RWPE2 (cell line): ENCODE measurements around the gene TRIO.

Experiments used
- ATAC-seq: fragments of 200-7000 bp; cut with Tn5 transposase; 3 replicates; pipeline ENCODE4 v1.9.1; 2021; ENCODE audit warnings: low read depth
- DNase-seq: peaks from one replicate; pipeline ENCODE4 v3.0.0-alpha.2; 2020; ENCODE audit warnings: low spot score
- H3K27ac ChIP-seq: fragments of 450-650 bp; 2 replicates; pipeline ENCODE4 v1.5.1; 2017; ENCODE audit warnings: mild to moderate bottlenecking; ENCODE audit not compliant: poor library complexity, severe bottlenecking
- H3K27me3 ChIP-seq: fragments of 250-450 bp; sonication (Bioruptor Pico); 2 replicates; pipeline ENCODE4 v1.5.1; 2021; ENCODE audit warnings: mild to moderate bottlenecking, moderate library complexity; ENCODE audit not compliant: insufficient read depth, poor library complexity, severe bottlenecking
- H3K36me3 ChIP-seq: fragments of 250-450 bp; sonication (Bioruptor Pico); 2 replicates; pipeline ENCODE4 v1.5.1; 2020; ENCODE audit warnings: low read depth, mild to moderate bottlenecking, moderate library complexity
- H3K4me1 ChIP-seq: fragments of 250-450 bp; sonication (Bioruptor Pico); 2 replicates; pipeline ENCODE4 v1.5.1; 2021; ENCODE audit warnings: mild to moderate bottlenecking, moderate library complexity; ENCODE audit not compliant: insufficient read depth, poor library complexity, severe bottlenecking
- H3K4me3 ChIP-seq: fragments of 250-450 bp; sonication (Bioruptor Pico); 2 replicates; pipeline ENCODE4 v1.5.1; 2021; ENCODE audit warnings: mild to moderate bottlenecking, moderate library complexity; ENCODE audit not compliant: severe bottlenecking
- H3K9me3 ChIP-seq: fragments of 250-450 bp; sonication (Bioruptor Pico); 2 replicates; pipeline ENCODE4 v1.5.1; 2021; ENCODE audit warnings: mild to moderate bottlenecking, moderate library complexity; ENCODE audit not compliant: severe bottlenecking
- TF ChIP-seq, protein P1 (sequence below): fragments of 450-650 bp; IDR thresholded peaks from one replicate; pipeline ENCODE4 v1.5.1; 2017; ENCODE audit warnings: mild to moderate bottlenecking, moderate library complexity; ENCODE audit not compliant: poor library complexity, severe bottlenecking

The TRIO gene

DNA sequence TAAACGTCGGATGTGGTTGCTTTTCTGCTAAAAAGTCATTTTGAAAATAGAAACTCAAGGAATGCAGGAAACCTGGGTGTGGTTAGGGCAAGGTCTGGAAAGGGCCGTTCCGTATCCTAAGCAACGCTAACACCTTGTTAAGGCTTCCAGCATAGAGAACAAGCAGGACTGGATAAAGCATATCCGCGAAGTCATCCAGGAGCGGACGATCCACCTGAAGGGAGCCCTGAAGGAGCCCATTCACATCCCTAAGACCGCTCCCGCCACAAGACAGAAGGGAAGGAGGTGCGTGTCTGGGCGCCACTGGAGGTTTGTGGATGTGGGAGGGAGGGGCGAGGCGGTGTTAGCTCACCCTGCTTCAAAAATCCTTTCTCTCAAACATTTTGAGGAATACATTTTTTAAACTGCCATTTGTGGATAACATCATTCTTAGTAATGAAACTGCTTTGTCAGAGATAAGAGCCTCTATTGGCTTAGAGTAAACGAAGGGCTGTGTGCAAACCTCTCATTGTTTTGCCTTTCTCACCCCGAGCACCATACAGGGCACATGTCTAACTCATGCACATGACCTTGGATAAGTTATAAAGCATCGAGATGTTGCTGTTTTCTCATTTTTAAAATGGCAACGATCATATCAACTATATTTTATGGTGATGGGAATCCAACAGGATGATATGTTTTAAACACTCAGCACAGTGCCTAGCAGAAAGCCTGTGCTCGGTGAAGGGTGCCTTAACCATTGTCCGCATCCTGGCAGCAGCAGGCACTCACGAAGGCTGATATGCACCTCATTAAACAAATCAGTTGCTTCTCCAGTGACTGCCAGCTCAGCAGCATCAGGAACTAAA lies 262.8 kb downstream of the TRIO start:
- Histone ChIP-seq H3K9me3 (no peaks in the 10 kb centered on the region), H3K4me1 (peaks cover 21% of the 10 kb centered on the region), H3K4me3 (no peak overlapping the region), H3K27ac (peak overlapping the region; percentile 76), H3K27me3 (no peaks in the 10 kb centered on the region), H3K36me3 (peaks cover 73% of the 10 kb centered on the region)
- DNase-seq (no peak), ATAC-seq (peak; percentile 28)
- TF ChIP-seq, protein P1, sequence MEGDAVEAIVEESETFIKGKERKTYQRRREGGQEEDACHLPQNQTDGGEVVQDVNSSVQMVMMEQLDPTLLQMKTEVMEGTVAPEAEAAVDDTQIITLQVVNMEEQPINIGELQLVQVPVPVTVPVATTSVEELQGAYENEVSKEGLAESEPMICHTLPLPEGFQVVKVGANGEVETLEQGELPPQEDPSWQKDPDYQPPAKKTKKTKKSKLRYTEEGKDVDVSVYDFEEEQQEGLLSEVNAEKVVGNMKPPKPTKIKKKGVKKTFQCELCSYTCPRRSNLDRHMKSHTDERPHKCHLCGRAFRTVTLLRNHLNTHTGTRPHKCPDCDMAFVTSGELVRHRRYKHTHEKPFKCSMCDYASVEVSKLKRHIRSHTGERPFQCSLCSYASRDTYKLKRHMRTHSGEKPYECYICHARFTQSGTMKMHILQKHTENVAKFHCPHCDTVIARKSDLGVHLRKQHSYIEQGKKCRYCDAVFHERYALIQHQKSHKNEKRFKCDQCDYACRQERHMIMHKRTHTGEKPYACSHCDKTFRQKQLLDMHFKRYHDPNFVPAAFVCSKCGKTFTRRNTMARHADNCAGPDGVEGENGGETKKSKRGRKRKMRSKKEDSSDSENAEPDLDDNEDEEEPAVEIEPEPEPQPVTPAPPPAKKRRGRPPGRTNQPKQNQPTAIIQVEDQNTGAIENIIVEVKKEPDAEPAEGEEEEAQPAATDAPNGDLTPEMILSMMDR: no peak

DNA sequence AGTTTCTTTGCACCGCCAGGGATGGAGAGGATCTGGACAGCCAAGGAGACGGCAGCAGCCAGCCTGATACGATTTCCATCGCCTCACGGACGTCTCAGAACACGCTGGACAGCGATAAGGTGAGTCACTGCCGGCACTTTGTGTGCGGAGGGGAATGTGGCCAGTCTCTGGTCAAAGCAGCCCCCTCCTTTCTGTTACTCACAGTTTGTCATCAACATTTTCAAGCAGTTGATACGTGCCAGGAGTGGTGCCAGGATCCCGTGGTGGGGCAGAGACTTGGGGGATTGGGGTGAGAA lies 263.4 kb downstream of the TRIO start:
- Histone ChIP-seq H3K4me3 (no peak overlapping the region), H3K27ac (peak overlapping the region; percentile 76), H3K4me1 (peaks cover 19% of the 10 kb centered on the region), H3K36me3 (peaks cover 73% of the 10 kb centered on the region), H3K9me3 (no peaks in the 10 kb centered on the region), H3K27me3 (no peaks in the 10 kb centered on the region)
- ATAC-seq: peak; percentile 99
- TF ChIP-seq, protein P1: no peak
- DNase-seq: peak; percentile 95

DNA sequence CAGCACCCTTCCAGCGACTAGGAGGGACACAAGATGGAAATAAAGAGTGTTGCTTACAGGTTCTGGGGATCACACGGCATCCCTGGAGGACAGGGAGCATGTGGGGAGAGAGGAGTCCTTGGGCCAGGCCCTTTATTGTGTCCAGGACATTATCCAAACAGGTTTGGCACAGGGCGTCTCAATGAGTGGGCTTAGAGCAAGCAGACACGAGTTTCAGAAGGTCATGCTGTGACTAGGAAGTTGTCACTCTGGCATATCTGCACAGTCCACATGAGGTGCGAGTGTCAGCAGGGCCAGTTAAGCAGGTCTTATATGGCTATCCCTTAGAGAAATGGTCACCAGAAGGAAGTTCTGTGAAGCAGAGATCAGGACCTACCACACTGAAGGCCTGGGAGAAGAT lies 263.9 kb downstream of the TRIO start:
- H3K27ac ChIP-seq: peak overlapping the region; percentile 76
- no peaks in the 10 kb centered on the region for H3K27me3 ChIP-seq
- H3K4me3 ChIP-seq: no peak overlapping the region
- peaks cover 72% of the 10 kb centered on the region for H3K36me3 ChIP-seq
- H3K4me1 ChIP-seq: peaks cover 19% of the 10 kb centered on the region
- TF ChIP-seq, protein P1: no peak
- no peak for DNase-seq
- no peaks in the 10 kb centered on the region for H3K9me3 ChIP-seq
- no peak for ATAC-seq

DNA sequence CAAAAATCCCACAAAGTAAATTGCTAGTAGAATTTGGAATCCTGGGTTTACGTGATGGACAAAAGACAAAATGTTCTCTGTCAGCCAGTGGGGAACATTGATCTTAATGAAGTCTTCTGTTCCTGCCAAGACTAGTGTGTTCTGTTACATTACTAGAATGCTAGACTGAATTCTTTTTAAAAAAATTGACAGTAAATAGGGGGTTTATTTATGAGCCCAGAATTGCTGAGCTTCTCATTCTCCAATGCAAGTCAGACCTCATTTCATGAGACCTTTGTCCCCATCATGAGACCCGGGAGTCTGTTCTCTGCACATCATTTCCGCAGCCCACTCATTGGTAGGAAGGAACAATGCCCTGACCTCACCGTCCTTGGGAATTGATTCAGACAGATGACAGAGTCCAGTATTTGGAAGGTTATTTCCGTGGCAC lies 264.6 kb downstream of the TRIO start:
- peak overlapping the region; percentile 76 for H3K27ac ChIP-seq
- no peak for DNase-seq

More for the DNA sequence above, 264.6 kb downstream of the TRIO start:
- Histone ChIP-seq H3K36me3 (peaks cover 75% of the 10 kb centered on the region), H3K4me1 (peaks cover 19% of the 10 kb centered on the region), H3K27me3 (no peaks in the 10 kb centered on the region), H3K4me3 (no peak overlapping the region), H3K9me3 (no peaks in the 10 kb centered on the region)
- TF ChIP-seq, protein P1: no peak
- ATAC-seq: no peak
